ENCODE data around the gene FLNB. TPM values are rescaled to one million over a fixed set of nuclear protein-coding genes. Genes with fewer than 3 reads are reported as not detected.

Gene FLNB
- total and polyA plus RNA-seq, 2 of the 4 experiments (the other 2 are of a cell fraction) = 78.0 to 136 TPM

DNA sequence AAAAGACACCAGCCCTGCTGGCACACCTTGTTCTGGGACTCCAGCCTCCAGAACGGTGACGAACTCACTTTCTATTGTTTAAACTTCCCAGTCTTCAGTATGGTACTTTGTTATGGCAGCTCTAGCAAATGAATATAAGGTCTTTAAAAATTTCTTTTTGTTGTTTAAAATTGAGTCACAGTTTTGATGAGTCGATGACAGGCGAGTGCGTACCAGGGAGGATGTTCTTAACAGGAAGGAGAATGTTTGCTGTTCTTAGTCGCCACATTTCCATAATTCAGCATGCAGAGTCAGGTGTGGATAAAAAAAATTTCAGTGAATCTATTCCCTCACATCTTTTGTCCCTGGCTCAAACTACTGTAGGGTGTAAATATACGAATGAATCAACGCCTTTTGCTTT lies 190.1 kb downstream of the FLNB start:
- no peak overlapping the region for H2BK15ac ChIP-seq (ENCODE audit: low read depth, low read length)
- ChIA-PET CTCF (no interaction called here), POLR2A (ENCODE audit: unreplicated experiment) (no interaction called here)
- H3K4me3 ChIP-seq (ENCODE audit: insufficient read depth, low read depth, low read length) = no peak overlapping the region
- H3K23ac ChIP-seq (ENCODE audit: low read depth, low read length) = no peak overlapping the region
- DNase-seq (peak; percentile 33), ATAC-seq (ENCODE audit: low read depth) (no peak)
- no CpG with 5 or more reads among the region's 8 CpGs for WGBS, 2 experiments (ENCODE audit: extremely low coverage in 2 of 2, insufficient read length in 1 of 2)
- intact Hi-C loops (cut with micrococcal nuclease) (no loop called here), dilution Hi-C loops (cut with HindIII; ENCODE audit: low sequenced_read_pairs, unreplicated experiment) (no loop called here), in situ Hi-C loops (cut with MboI; ENCODE audit: low sequenced_read_pairs) (loop anchor here (25.0 kb wide), 1 partner anchor 214 kb away; no protein-coding TSS in a partner anchor)
- H2AK9ac ChIP-seq (replicated peaks; ENCODE audit: low read depth, low read length, poor library complexity) = no peak overlapping the region
- H3K27ac ChIP-seq (ENCODE audit: insufficient read depth, low read length) = no peak overlapping the region
- H3K4ac ChIP-seq (ENCODE audit: low read depth, low read length) = no peak overlapping the region
- no peak overlapping the region for H3K14ac ChIP-seq (replicated peaks; ENCODE audit: low read depth, low read length)
- H3K9me3 ChIP-seq (ENCODE audit: control insufficient read depth, insufficient read depth, low read length) = peaks cover 2% of the 10 kb centered on the region; the same call in 1 of the 2 replicates
- H3K79me1 ChIP-seq (ENCODE audit: low read depth in 1 of 2, low read length in 2 of 2) = no peaks in the 10 kb centered on the region
- H2AK5ac ChIP-seq (ENCODE audit: low read depth, low read length) = no peak overlapping the region
- H3K36me3 ChIP-seq (ENCODE audit: control insufficient read depth, insufficient read depth, low read length) = no peaks in the 10 kb centered on the region
- H3K9me1 ChIP-seq (ENCODE audit: insufficient read depth, low read length) = no peaks in the 10 kb centered on the region
- H3K18ac ChIP-seq (ENCODE audit: low read depth, low read length) = no peak overlapping the region
- H3K9ac ChIP-seq (ENCODE audit: low read depth, low read length) = no peak overlapping the region
- H3K56ac ChIP-seq (ENCODE audit: extremely low read depth, insufficient read depth, low read length) = no peak overlapping the region
- no peak overlapping the region for H4K5ac ChIP-seq (ENCODE audit: low read depth, low read length)
- no peak overlapping the region for H4K8ac ChIP-seq (ENCODE audit: low read depth in 2 of 2, low read length in 2 of 2)
- no peak overlapping the region for H2BK120ac ChIP-seq (ENCODE audit: low read depth, low read length)
- no peak overlapping the region for H3K4me2 ChIP-seq (ENCODE audit: low read depth, low read length)
- no peak overlapping the region for H2BK5ac ChIP-seq (ENCODE audit: low read depth, low read length, poor library complexity, severe bottlenecking)
- peaks cover 10% of the 10 kb centered on the region for H3K27me3 ChIP-seq (ENCODE audit: control insufficient read depth, insufficient read depth, low read length)
- no peak overlapping the region for H2AFZ ChIP-seq (replicated peaks; ENCODE audit: low read length, poor library complexity)
- H4K91ac ChIP-seq (ENCODE audit: insufficient read depth, low read depth, low read length) = no peak overlapping the region
- TF ChIP-seq RAD21 (IDR thresholded peaks at IDR 0.05; ENCODE audit: low read length) (no peak), CHD1 (IDR thresholded peaks at IDR 0.05; ENCODE audit: low read depth, low read length) (no peak), RFX5 (IDR thresholded peaks at IDR 0.05; ENCODE audit: low read depth, low read length) (no peak), MAZ (IDR thresholded peaks at IDR 0.05; ENCODE audit: borderline replicate concordance, low read depth, low read length) (no peak), CEBPB (IDR thresholded peaks at IDR 0.05; ENCODE audit: low read depth, low read length) (no peak), RCOR1 (IDR thresholded peaks at IDR 0.05; ENCODE audit: insufficient replicate concordance, low read length) (no peak)
- TF ChIP-seq, protein P1, sequence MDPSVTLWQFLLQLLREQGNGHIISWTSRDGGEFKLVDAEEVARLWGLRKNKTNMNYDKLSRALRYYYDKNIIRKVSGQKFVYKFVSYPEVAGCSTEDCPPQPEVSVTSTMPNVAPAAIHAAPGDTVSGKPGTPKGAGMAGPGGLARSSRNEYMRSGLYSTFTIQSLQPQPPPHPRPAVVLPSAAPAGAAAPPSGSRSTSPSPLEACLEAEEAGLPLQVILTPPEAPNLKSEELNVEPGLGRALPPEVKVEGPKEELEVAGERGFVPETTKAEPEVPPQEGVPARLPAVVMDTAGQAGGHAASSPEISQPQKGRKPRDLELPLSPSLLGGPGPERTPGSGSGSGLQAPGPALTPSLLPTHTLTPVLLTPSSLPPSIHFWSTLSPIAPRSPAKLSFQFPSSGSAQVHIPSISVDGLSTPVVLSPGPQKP (IDR thresholded peaks at IDR 0.05; ENCODE audit: borderline replicate concordance, low read depth, low read length) = no peak
- no peaks in the 10 kb centered on the region for H4K20me1 ChIP-seq (ENCODE audit: insufficient read depth, low read length)
- H3K4me1 ChIP-seq (ENCODE audit: control insufficient read depth, insufficient read depth, low read length) = peaks cover 3% of the 10 kb centered on the region; the same call in 1 of the 2 replicates
- no TSS peak for BruUV-seq (replicated peaks)
- no peak overlapping the region for H2BK20ac ChIP-seq (ENCODE audit: low read depth, low read length)
